ENCODE measurements around the gene CBR1. TPM values are rescaled to one million over a fixed set of nuclear protein-coding genes. Genes with fewer than 3 reads are reported as not detected.

CBR1 gene
- polyA plus RNA-seq, 3 donors = 36.9 to 114 (median 100) TPM

- Histone ChIP-seq H2AFZ (ENCODE audit: insufficient read depth, low read depth, low read length, poor library complexity, severe bottlenecking) (no peak overlapping the region), H4K20me1 (ENCODE audit: insufficient read depth, low read length) (no peaks in the 10 kb centered on the region), H3K4me3 (replicated peaks in 1 of 3; ENCODE audit: low read depth in 2 of 3, low read length in 3 of 3) (no peak overlapping the region), H3K4me2 (replicated peaks; ENCODE audit: extremely low read depth, low read length, poor library complexity, severe bottlenecking) (no peak overlapping the region), H3K79me2 (ENCODE audit: insufficient read depth, low read length) (no peaks in the 10 kb centered on the region), H3K36me3 (replicated peaks in 1 of 2; ENCODE audit: control insufficient read depth in 1 of 2, insufficient read depth in 2 of 2, low read length in 2 of 2) (no peaks in the 10 kb centered on the region), H3K4me1 (ENCODE audit: control insufficient read depth in 1 of 2, insufficient read depth in 2 of 2, low read length in 2 of 2) (peaks cover 0 to under 1% of the 10 kb centered on the region in 2 donors), H3K27ac (ENCODE audit: low read depth in 1 of 2, low read length in 2 of 2) (no peak overlapping the region), H3K9me3 (replicated peaks in 1 of 2; ENCODE audit: control insufficient read depth in 1 of 2, insufficient read depth in 1 of 2, low read length in 2 of 2) (peaks cover 19 to 30% of the 10 kb centered on the region in 2 donors), H3K27me3 (ENCODE audit: control insufficient read depth in 2 of 2, insufficient read depth in 2 of 2, low read length in 2 of 2) (no peaks in the 10 kb centered on the region), H3K9ac (ENCODE audit: insufficient read depth, low read length, poor library complexity, severe bottlenecking) (no peak overlapping the region)
- Mint-ChIP-seq H3K27ac (no peak overlapping the region), H3K4me1 (peaks cover 4% of the 10 kb centered on the region), H3K36me3 (peaks cover 0 to 6% of the 10 kb centered on the region in 2 donors), H3K4me3 (no peak overlapping the region), H3K27me3 (ENCODE audit: low read depth in 3 of 3) (peaks cover 0 to 2% (median 0%) of the 10 kb centered on the region in 3 donors), H3K9me3 (peaks cover 16 to 29% (median 21%) of the 10 kb centered on the region in 7 donors)
- intact Hi-C loops (cut with micrococcal nuclease) = no loop called here
- DNase-seq = no peak
- TF ChIP-seq CTCF (IDR thresholded peaks at IDR 0.05) = no peak
These were observed 22.9 kb downstream of the CBR1 start for GRCh38 chr21:36092681-36093080.

- Mint-ChIP-seq H3K4me3 (no peak overlapping the region), H3K27me3 (ENCODE audit: low read depth in 3 of 3) (peaks cover 0 to 2% (median 0%) of the 10 kb centered on the region in 3 donors), H3K4me1 (peaks cover 12% of the 10 kb centered on the region), H3K36me3 (peaks cover 0 to 6% of the 10 kb centered on the region in 2 donors), H3K27ac (no peak overlapping the region), H3K9me3 (peaks cover 16 to 29% (median 21%) of the 10 kb centered on the region in 7 donors)
- Histone ChIP-seq H4K20me1 (ENCODE audit: insufficient read depth, low read length) (no peaks in the 10 kb centered on the region), H3K79me2 (ENCODE audit: insufficient read depth, low read length) (no peaks in the 10 kb centered on the region), H3K9ac (ENCODE audit: insufficient read depth, low read length, poor library complexity, severe bottlenecking) (no peak overlapping the region), H3K4me3 (replicated peaks in 1 of 3; ENCODE audit: low read depth in 2 of 3, low read length in 3 of 3) (no peak overlapping the region), H3K27me3 (ENCODE audit: control insufficient read depth in 2 of 2, insufficient read depth in 2 of 2, low read length in 2 of 2) (no peaks in the 10 kb centered on the region), H3K36me3 (replicated peaks in 1 of 2; ENCODE audit: control insufficient read depth in 1 of 2, insufficient read depth in 2 of 2, low read length in 2 of 2) (no peaks in the 10 kb centered on the region), H3K9me3 (replicated peaks in 1 of 2; ENCODE audit: control insufficient read depth in 1 of 2, insufficient read depth in 1 of 2, low read length in 2 of 2) (peaks cover 19 to 30% of the 10 kb centered on the region in 2 donors), H2AFZ (ENCODE audit: insufficient read depth, low read depth, low read length, poor library complexity, severe bottlenecking) (no peak overlapping the region), H3K4me2 (replicated peaks; ENCODE audit: extremely low read depth, low read length, poor library complexity, severe bottlenecking) (no peak overlapping the region), H3K27ac (ENCODE audit: low read depth in 1 of 2, low read length in 2 of 2) (no peak overlapping the region), H3K4me1 (ENCODE audit: control insufficient read depth in 1 of 2, insufficient read depth in 2 of 2, low read length in 2 of 2) (peaks cover 0 to 9% of the 10 kb centered on the region in 2 donors)
- intact Hi-C loops (cut with micrococcal nuclease) = no loop called here
- DNase-seq = no peak
- 86% methylated on average over 1 of the region's 1 CpG for WGBS (ENCODE audit: insufficient coverage)
- no peak for TF ChIP-seq CTCF (IDR thresholded peaks at IDR 0.05)
These were observed 23.7 kb downstream of the CBR1 start for GRCh38 chr21:36093512-36093911.
